C4-2B (cell line): ENCODE measurements around the gene ADAMTSL1.

Experiments
- CTCF ChIP-seq: fragments of 450-650 bp; conservative IDR thresholded peaks from 2 replicates; pipeline ENCODE4 v1.5.1; 2017; ENCODE audit warnings: mild to moderate bottlenecking
- ZFX ChIP-seq: fragments of 450-650 bp; IDR thresholded peaks from 2 replicates; pipeline ENCODE4 v1.6.1; 2017

- TF ChIP-seq CTCF (no peak), ZFX (no peak)
Observed at GRCh38 chr9:18936094-18936871, 462.3 kb downstream of the ADAMTSL1 start.
